ENCODE measurements around the gene DDX56. TPM values are rescaled to one million over a fixed set of nuclear protein-coding genes. Genes with fewer than 3 reads are reported as not detected.

Gene DDX56
- total RNA-seq, 2 donors from 2014 or later = 41.1 to 90.6 TPM

DNA sequence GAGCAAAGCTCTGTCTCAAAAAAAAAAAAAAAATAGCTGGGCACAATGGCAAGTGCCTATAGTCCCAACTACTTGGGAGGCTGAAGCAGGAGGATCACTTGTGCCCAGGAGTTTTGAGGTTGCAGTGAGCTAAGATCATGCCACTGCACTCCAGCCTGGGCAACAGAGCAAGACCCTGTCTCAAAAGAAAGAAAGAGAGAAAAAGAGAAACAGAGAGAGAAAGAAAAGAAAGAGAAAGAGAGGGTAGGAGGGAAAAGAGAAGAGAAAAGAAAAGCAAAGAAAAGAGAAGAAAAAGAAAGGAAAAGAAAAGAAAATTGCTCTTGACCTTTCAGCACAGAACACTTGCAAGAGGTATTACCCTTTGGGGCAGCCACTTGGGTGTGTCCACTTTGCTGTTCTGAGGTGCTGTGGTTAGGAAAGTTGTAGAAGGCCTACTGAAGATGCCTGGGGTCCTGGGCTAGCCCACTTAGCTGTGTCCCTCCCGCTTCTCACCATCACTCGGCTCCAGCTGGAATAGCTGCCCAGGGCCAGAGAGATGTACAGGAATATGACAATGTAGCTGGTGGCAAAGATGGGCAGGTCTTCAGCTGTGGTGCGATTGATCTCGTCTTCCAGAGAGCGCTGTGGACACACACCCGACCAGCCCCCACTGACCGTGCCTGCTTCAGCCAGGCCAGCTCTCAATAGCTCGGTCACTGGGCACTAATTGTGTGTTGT lies 38.2 kb downstream of the DDX56 start:
- TF ChIP-seq, protein P1, sequence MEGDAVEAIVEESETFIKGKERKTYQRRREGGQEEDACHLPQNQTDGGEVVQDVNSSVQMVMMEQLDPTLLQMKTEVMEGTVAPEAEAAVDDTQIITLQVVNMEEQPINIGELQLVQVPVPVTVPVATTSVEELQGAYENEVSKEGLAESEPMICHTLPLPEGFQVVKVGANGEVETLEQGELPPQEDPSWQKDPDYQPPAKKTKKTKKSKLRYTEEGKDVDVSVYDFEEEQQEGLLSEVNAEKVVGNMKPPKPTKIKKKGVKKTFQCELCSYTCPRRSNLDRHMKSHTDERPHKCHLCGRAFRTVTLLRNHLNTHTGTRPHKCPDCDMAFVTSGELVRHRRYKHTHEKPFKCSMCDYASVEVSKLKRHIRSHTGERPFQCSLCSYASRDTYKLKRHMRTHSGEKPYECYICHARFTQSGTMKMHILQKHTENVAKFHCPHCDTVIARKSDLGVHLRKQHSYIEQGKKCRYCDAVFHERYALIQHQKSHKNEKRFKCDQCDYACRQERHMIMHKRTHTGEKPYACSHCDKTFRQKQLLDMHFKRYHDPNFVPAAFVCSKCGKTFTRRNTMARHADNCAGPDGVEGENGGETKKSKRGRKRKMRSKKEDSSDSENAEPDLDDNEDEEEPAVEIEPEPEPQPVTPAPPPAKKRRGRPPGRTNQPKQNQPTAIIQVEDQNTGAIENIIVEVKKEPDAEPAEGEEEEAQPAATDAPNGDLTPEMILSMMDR (IDR thresholded peaks at IDR 0.05) = no peak
- H3K36me3 ChIP-seq = no peaks in the 10 kb centered on the region
- no peak for DNase-seq
- H3K27me3 ChIP-seq = no peaks in the 10 kb centered on the region
- no peak overlapping the region for H3K4me3 ChIP-seq
- no peak overlapping the region for H3K9ac ChIP-seq (ENCODE audit: low read depth in 2 of 2, low read length in 2 of 2)
- intact Hi-C loops (cut with DNase I) = no loop called here
- H3K27ac ChIP-seq = no peak overlapping the region
- H3K4me1 ChIP-seq = no peaks in the 10 kb centered on the region
- H3K9me3 ChIP-seq = no peaks in the 10 kb centered on the region

DNA sequence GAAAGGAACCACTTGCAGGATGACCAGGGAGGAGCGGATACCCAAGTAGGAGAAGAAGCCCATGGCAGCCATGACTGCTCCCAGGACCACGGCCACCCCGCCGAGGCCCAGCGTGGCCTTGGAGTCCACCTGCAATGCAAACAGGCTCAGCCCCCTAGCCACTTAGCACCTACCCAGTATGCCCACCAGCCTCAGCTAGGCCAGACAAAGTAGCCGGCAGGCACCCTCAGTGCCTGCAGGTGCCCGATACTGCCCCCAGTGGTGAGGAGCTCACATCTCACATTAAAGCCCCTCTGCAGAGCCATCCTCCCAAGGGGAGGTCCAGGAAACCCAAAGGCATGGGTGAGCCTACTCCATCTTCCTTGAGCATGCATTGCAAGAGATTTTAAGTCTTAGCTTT lies 39.2 kb downstream of the DDX56 start:
- H3K27ac ChIP-seq = no peak overlapping the region
- no peaks in the 10 kb centered on the region for H3K27me3 ChIP-seq
- TF ChIP-seq, protein P1 (IDR thresholded peaks at IDR 0.05) = peak; percentile 43
- peak; percentile 37 for DNase-seq
- intact Hi-C loops (cut with DNase I) = no loop called here
- no peak overlapping the region for H3K9ac ChIP-seq (ENCODE audit: low read depth in 2 of 2, low read length in 2 of 2)
- no peaks in the 10 kb centered on the region for H3K9me3 ChIP-seq
- H3K4me3 ChIP-seq = no peak overlapping the region
- no peaks in the 10 kb centered on the region for H3K36me3 ChIP-seq
- H3K4me1 ChIP-seq = no peaks in the 10 kb centered on the region

DNA sequence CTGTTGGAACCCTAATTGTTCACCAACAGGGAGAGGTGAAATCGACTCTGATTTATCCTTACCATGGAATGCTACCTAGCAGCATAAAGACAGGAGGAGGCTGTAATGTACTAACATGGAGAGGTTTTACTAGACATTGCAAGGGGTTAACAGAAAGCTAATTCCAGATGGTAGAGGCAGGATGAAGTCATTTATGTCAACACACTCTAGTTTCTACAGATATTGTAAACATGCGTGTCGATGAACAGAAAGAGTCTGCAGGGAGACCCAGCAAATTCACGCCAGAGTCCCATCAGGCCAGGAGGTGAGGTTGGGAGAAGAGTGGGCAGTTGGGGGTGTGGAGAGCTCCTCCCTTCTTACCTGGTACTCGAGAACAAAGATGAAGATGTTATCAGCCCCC lies 39.6 kb downstream of the DDX56 start:
- TF ChIP-seq, protein P1 (IDR thresholded peaks at IDR 0.05) = no peak
- intact Hi-C loops (cut with DNase I) = no loop called here
- no peaks in the 10 kb centered on the region for H3K27me3 ChIP-seq
- DNase-seq = no peak
- H3K4me1 ChIP-seq = no peaks in the 10 kb centered on the region
- H3K36me3 ChIP-seq = no peaks in the 10 kb centered on the region
- no peaks in the 10 kb centered on the region for H3K9me3 ChIP-seq
- H3K27ac ChIP-seq = no peak overlapping the region
- H3K4me3 ChIP-seq = no peak overlapping the region
- no peak overlapping the region for H3K9ac ChIP-seq (ENCODE audit: low read depth in 2 of 2, low read length in 2 of 2)

DNA sequence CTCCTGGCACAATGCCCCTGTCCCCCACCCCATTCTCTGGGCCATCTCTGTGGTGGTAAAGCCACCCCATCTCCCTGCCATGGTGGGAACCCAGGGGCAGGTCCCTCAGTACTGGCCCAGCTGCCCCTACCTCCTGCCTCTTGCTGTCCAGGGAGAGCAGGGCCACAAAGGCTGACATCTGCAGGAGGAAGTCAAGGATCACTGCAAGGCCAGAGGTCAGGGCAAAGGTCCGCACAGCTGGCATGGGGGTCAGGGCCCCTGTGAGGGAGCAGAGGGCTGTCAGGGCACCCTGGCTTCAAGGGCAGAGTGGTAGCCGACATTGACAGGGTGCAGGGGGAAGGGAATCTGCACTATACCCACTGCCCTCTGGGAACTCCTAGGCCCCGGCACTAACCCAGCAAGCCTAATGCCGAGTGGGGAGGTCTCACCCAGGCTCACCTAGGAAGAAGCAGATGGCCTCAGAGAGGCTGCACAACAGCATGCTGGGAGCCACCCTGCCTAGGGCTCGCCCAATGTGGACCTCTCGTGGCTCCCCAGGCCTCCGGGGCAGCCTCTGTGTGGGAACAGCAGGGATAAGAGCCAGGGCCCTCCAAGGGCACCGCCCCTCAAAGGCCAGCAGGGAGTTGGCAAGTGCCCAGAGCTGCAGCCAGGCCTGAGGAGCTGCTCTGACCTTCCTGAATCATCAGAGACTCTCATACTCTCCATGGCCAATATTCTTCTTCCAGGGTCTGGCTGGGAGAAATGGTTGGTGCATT lies 40.2 kb downstream of the DDX56 start:
- Histone ChIP-seq H3K9ac (ENCODE audit: low read depth in 2 of 2, low read length in 2 of 2) (no peak overlapping the region), H3K9me3 (no peaks in the 10 kb centered on the region), H3K27ac (no peak overlapping the region), H3K27me3 (no peaks in the 10 kb centered on the region), H3K4me3 (no peak overlapping the region), H3K4me1 (no peaks in the 10 kb centered on the region), H3K36me3 (no peaks in the 10 kb centered on the region)
- no peak for DNase-seq
- TF ChIP-seq, protein P1 (IDR thresholded peaks at IDR 0.05) = no peak
- intact Hi-C loops (cut with DNase I) = no loop called here

DNA sequence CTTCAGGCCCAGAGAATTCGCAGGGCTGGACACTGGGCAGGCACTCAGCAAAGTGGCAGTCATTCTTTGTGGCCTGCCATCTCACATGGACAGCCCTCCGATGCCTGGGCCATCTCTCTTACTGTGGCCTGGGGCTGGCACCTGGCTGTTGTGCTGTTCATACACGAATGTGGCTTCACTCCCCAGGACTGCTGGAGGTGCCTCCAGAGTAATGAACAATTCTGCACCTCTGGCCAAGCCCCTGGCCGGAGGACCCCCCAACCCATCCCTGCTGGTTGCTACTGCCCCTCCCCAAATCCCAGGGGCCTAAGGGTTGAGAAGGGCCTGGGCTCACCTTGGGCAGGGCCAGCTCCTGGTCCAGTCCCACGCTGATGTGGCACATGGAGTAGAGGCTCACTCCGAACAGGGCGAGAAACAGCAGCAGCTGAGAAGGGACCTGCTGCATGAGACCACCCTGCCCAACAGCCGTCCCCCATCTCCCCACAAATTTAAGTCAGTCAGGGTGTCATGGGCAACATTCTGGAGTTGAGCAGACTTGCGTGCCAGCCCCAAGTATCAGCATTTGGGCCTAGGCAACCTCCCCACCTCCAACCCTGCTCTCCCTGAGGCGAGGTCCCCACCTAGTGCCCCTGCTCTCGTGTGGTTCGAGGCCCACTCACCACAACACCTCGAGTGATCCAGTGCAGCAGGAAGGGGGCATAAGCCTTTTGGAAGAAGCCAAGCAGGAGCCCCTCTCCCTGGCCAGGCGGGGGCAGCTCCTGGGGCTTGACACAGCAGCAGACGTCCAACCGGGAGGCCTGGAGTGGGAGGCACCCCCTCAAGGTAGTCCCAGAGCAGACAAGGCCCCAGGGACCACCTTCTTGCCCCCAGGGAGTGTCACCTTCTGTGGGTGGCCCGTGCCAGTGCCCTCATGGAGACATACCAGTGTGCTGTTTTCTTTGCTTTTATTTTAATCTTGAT lies 42.0 kb downstream of the DDX56 start:
- Histone ChIP-seq H3K4me3 (no peak overlapping the region), H3K27ac (no peak overlapping the region), H3K4me1 (no peaks in the 10 kb centered on the region), H3K9me3 (no peaks in the 10 kb centered on the region), H3K27me3 (no peaks in the 10 kb centered on the region), H3K36me3 (no peaks in the 10 kb centered on the region), H3K9ac (ENCODE audit: low read depth in 2 of 2, low read length in 2 of 2) (no peak overlapping the region)
- intact Hi-C loops (cut with DNase I) = no loop called here
- DNase-seq = no peak
- TF ChIP-seq, protein P1 (IDR thresholded peaks at IDR 0.05) = no peak

All from colonic mucosa (tissue), 4 donors.